OCI-LY7 (cell line): ENCODE results near the gene GNAQ. TPM values are rescaled to one million over a fixed set of nuclear protein-coding genes. Genes with fewer than 3 reads are reported as not detected.

Source experiments
- BruUV-seq: library from RNA; stranded (reverse); fragments of 400-500 nt; replicated peaks from 2 replicates; lab custom pipeline; 2021; lab: Mats Ljungman, UMichigan
- CTCF ChIA-PET: fragments of 300-600 bp; sonication (Branson Sonifier 250); formaldehyde crosslinking; loops from one replicate; lab custom pipeline; 2022; ENCODE audit warnings: antibody characterized with exemption; ENCODE audit not compliant: unreplicated experiment; lab: Charles Lee
- POLR2A ChIA-PET: fragments of 300-600 bp; sonication (Branson Sonifier 250); formaldehyde crosslinking; loops from one replicate; lab custom pipeline; 2022; ENCODE audit warnings: antibody characterized with exemption; lab: Charles Lee
- DNase-seq: peaks from one replicate; pipeline ENCODE4 v3.0.0-alpha.2; 2015; ENCODE audit warnings: low spot score
- H2AFZ ChIP-seq: fragments of 200-600 bp; sonication (generic), shearing (Covaris generic); 2 replicates; pipeline ENCODE4 v1.6.1; 2014; ENCODE audit warnings: mild to moderate bottlenecking, antibody characterized with exemption, low read length, moderate library complexity
- H3K27ac ChIP-seq: fragments of 200-600 bp; sonication (generic); 2 replicates; pipeline ENCODE4 v1.5.1; 2014; ENCODE audit warnings: mixed run types, low read depth, mild to moderate bottlenecking, moderate library complexity, low read length, inconsistent platforms; ENCODE audit not compliant: poor library complexity, severe bottlenecking
- H3K36me3 ChIP-seq: fragments of 200-600 bp; sonication (generic); 2 replicates; pipeline ENCODE4 v1.6.1; 2014; ENCODE audit warnings: mild to moderate bottlenecking, antibody characterized with exemption, low read length, moderate library complexity, mixed read lengths; ENCODE audit not compliant: insufficient read depth
- H3K4me1 ChIP-seq: fragments of 200-600 bp; sonication (generic); 2 replicates; pipeline ENCODE4 v1.5.1; 2014; ENCODE audit warnings: mild to moderate bottlenecking, low read length; ENCODE audit not compliant: insufficient read depth, poor library complexity, severe bottlenecking
- H3K4me2 ChIP-seq: fragments of 200-600 bp; sonication (generic); 2 replicates; pipeline ENCODE4 v1.6.1; 2014; ENCODE audit warnings: mild to moderate bottlenecking, low read length
- H3K4me3 ChIP-seq: fragments of 200-600 bp; sonication (generic); 2 replicates; pipeline ENCODE4 v1.5.1; 2014; ENCODE audit warnings: mild to moderate bottlenecking, low read depth, low read length; ENCODE audit not compliant: poor library complexity, severe bottlenecking
- H3K79me2 ChIP-seq: fragments of 200-600 bp; sonication (generic); 2 replicates; pipeline ENCODE4 v1.6.1; 2016; ENCODE audit warnings: low read depth, mild to moderate bottlenecking, low read length, moderate library complexity, mixed read lengths; ENCODE audit not compliant: insufficient read depth
- H3K9me2 ChIP-seq: fragments of 200-600 bp; sonication (generic); 2 replicates; pipeline ENCODE4 v1.6.1; 2016; ENCODE audit warnings: mild to moderate bottlenecking, low read length, mixed read lengths; ENCODE audit not compliant: insufficient read depth
- H3K9me3 ChIP-seq: fragments of 200-600 bp; sonication (generic); 2 replicates; pipeline ENCODE4 v1.6.1; 2014; ENCODE audit warnings: mild to moderate bottlenecking, mixed run types, low read length, mixed read lengths
- H4K20me1 ChIP-seq: fragments of 200-600 bp; sonication (generic); 2 replicates; pipeline ENCODE4 v1.6.1; 2014; ENCODE audit warnings: mild to moderate bottlenecking, antibody characterized with exemption, low read length, moderate library complexity, mixed read lengths; ENCODE audit not compliant: insufficient read depth
- EZH2phosphoT487 ChIP-seq: fragments of 200-600 bp; sonication (generic); IDR thresholded peaks from 2 replicates; pipeline ENCODE4 v1.6.1; 2018; ENCODE audit warnings: low read depth, borderline replicate concordance, mild to moderate bottlenecking, mixed run types, antibody characterized with exemption, low read length, moderate library complexity, mixed read lengths
- intact Hi-C: fragments of 100-400 bp; cut with micrococcal nuclease; formaldehyde crosslinking; loops from one replicate; pipeline ENCODE4 v1.10.0; 2022; ENCODE audit not compliant: unreplicated experiment
- total RNA-seq, 2 experiments: library from RNA; depleted of rRNA in 1 of 2; stranded (reverse); fragments of >200 nt in 1 of 2; shearing (Covaris generic) in 1 of 2; gene quantifications; 2 replicates each; pipeline ENCODE4 v1.2.3, GENCODE V29; 2014 to 2022
- TF ChIP-seq, protein P1 (sequence below): fragments of 200-600 bp; sonication (generic); conservative IDR thresholded peaks from 2 replicates; pipeline ENCODE4 v1.5.1; 2014; ENCODE audit warnings: mild to moderate bottlenecking, antibody characterized with exemption, low read length, moderate library complexity, mixed read lengths

The GNAQ gene
- total RNA-seq, 2 experiments from 2014 or later: not detected

DNA sequence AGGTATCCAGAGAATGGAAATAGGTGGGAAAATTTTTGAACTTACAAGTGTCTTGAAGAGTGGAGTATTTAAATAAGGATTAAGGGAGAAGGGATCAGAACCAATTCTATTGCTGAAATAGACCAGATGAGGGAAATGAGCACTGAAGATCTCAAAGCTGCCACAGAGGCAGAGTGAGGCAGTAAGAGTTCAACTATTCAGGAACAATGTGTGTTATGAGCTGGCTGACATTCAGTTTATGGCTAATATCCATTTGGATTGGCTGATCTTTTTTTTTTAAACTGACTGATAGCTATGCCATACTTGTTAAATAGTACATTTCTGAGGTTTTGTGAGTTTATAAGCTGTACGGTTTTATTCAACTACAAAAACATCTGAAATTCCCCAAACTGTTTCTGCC lies 288.2 kb downstream of the GNAQ start:
- Histone ChIP-seq H3K79me2 (no peaks in the 10 kb centered on the region), H3K9me2 (no peaks in the 10 kb centered on the region), H2AFZ (no peak overlapping the region), H3K4me3 (no peak overlapping the region), H3K4me1 (no peaks in the 10 kb centered on the region), H3K36me3 (no peaks in the 10 kb centered on the region), H3K4me2 (no peak overlapping the region), H3K27ac (no peak overlapping the region), H3K9me3 (no peaks in the 10 kb centered on the region), H4K20me1 (no peaks in the 10 kb centered on the region)
- ChIA-PET CTCF (no interaction called here), POLR2A (interaction anchor here (0.7 kb wide), 1 partner anchor 8 kb away, joined by 3 read pairs; no protein-coding TSS in a partner anchor)
- intact Hi-C loops: no loop called here
- TF ChIP-seq, protein P1, sequence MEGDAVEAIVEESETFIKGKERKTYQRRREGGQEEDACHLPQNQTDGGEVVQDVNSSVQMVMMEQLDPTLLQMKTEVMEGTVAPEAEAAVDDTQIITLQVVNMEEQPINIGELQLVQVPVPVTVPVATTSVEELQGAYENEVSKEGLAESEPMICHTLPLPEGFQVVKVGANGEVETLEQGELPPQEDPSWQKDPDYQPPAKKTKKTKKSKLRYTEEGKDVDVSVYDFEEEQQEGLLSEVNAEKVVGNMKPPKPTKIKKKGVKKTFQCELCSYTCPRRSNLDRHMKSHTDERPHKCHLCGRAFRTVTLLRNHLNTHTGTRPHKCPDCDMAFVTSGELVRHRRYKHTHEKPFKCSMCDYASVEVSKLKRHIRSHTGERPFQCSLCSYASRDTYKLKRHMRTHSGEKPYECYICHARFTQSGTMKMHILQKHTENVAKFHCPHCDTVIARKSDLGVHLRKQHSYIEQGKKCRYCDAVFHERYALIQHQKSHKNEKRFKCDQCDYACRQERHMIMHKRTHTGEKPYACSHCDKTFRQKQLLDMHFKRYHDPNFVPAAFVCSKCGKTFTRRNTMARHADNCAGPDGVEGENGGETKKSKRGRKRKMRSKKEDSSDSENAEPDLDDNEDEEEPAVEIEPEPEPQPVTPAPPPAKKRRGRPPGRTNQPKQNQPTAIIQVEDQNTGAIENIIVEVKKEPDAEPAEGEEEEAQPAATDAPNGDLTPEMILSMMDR: no peak
- no peak for TF ChIP-seq EZH2phosphoT487
- BruUV-seq: no TSS peak
- no peak for DNase-seq

DNA sequence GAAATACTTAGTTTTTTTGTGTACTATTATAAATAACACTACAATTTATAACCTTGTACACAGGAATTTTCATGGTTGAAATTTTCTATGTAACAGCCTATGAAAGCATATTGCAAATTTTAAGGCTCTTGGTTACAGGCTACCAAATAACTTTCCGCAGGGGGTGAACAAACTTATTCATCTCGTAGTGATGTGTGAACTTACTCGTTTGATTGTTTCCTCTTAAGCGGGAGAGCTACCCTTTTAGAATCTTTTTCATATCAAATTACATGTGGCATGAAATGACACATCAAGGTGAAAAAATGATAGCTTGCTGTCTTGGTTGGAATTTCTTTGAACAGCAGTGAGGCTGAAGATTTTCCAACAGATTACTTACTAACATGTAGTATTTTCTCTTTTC lies 292.7 kb downstream of the GNAQ start:
- CTCF ChIA-PET: no interaction called here
- Histone ChIP-seq H3K4me3 (no peak overlapping the region), H2AFZ (no peak overlapping the region), H3K4me1 (no peaks in the 10 kb centered on the region), H3K9me2 (no peaks in the 10 kb centered on the region), H4K20me1 (no peaks in the 10 kb centered on the region), H3K27ac (no peak overlapping the region), H3K36me3 (no peaks in the 10 kb centered on the region), H3K9me3 (no peaks in the 10 kb centered on the region), H3K4me2 (no peak overlapping the region), H3K79me2 (no peaks in the 10 kb centered on the region)
- BruUV-seq: no TSS peak
- POLR2A ChIA-PET: interaction anchor here (0.6 kb wide), 1 partner anchor 269 kb away, joined by 3 read pairs; no protein-coding TSS in a partner anchor
- intact Hi-C loops: no loop called here
- DNase-seq: no peak
- TF ChIP-seq, protein P1: no peak
- no peak for TF ChIP-seq EZH2phosphoT487

DNA sequence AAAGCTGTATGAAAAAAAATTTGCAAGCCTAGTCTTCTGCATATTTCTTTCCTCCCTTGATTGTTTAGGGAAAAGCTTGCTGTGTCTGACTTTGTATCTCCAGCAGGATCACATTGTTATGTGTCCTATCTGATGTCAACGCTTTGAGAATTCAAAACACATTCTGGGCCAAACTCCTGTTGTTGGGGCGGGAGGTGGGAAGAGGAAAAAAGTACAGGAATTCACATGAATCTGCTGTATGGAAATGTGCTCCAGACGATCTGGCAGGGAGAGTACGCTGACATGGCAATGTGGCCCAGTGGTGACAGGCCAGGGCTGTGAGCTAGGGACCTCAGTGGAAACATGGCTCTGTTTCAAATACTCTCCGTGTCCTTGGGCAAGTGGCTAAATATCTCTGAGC lies 296.1 kb downstream of the GNAQ start:
- intact Hi-C loops: no loop called here
- Histone ChIP-seq H3K9me2 (no peaks in the 10 kb centered on the region), H3K4me3 (no peak overlapping the region), H3K4me1 (no peaks in the 10 kb centered on the region), H3K27ac (no peak overlapping the region), H2AFZ (no peak overlapping the region), H3K9me3 (no peaks in the 10 kb centered on the region), H3K36me3 (no peaks in the 10 kb centered on the region), H3K4me2 (no peak overlapping the region), H3K79me2 (no peaks in the 10 kb centered on the region), H4K20me1 (no peaks in the 10 kb centered on the region)
- CTCF ChIA-PET: no interaction called here
- BruUV-seq: no TSS peak
- POLR2A ChIA-PET: interaction anchor here (0.9 kb wide), 1 partner anchor 8 kb away, joined by 3 read pairs; no protein-coding TSS in a partner anchor
- no peak for DNase-seq
- no peak for TF ChIP-seq EZH2phosphoT487
- TF ChIP-seq, protein P1: no peak
